HepG2 (cell line): ENCODE measurements around the gene RNASE7. TPM values are rescaled to one million over a fixed set of nuclear protein-coding genes. Genes with fewer than 3 reads are reported as not detected.

Experiments used
- ATAC-seq: fragments of 200-7000 bp; cut with Tn5 transposase; 3 replicates; pipeline ENCODE4 v1.9.1; 2020; ENCODE audit warnings: mild to moderate bottlenecking, moderate library complexity
- BruUV-seq: library from RNA; stranded (reverse); fragments of 400-500 nt; replicated peaks from 2 replicates; lab custom pipeline; 2021; lab: Mats Ljungman, UMichigan
- CTCF ChIA-PET: fragments of 300-600 bp; formaldehyde crosslinking; extraction: SDS; loops from one replicate; lab custom pipeline; 2021; ENCODE audit warnings: low total read pairs, inconsistent platforms, low intra/inter-chr PET ratio; lab: Yijun Ruan, JAX
- POLR2A ChIA-PET: fragments of 350-600 bp; sonication (Branson Sonifier 250); formaldehyde crosslinking; loops from one replicate; lab custom pipeline; 2020; ENCODE audit warnings: antibody characterized with exemption, inconsistent platforms; lab: Yijun Ruan, JAX
- DNase-seq: peaks from one replicate; pipeline ENCODE4 v3.0.0-alpha.2; 2015; ENCODE audit warnings: low spot score
- FAIRE-seq: peaks from 3 replicates; lab custom pipeline; 2011; peaks lifted over from hg19 to GRCh38; lab: Jason Lieb, UNC
- H2AFZ ChIP-seq: one replicate; pipeline ENCODE4 v1.6.1; 2011; ENCODE audit warnings: low read length, inconsistent platforms
- H3K27ac ChIP-seq: fragments of 300-600 bp; 3 replicates; pipeline ENCODE4 v1.8.0; 2011; ENCODE audit warnings: mixed run types, mild to moderate bottlenecking, mixed read lengths, low read length, inconsistent platforms; ENCODE audit not compliant: insufficient read depth; ENCODE audit errors: extremely low read length
- H3K27me3 ChIP-seq, 2 experiments: fragments of 200-600 bp in 1 of 2; 2 replicates in 1 of 2; 3 replicates in 1 of 2; pipeline versions ENCODE4 v1.6.0 to v1.8.0; 2011; ENCODE audit warnings: low read length in 2 of 2, mild to moderate bottlenecking in 2 of 2, moderate library complexity in 2 of 2, inconsistent platforms in 1 of 2; ENCODE audit not compliant: insufficient read depth in 2 of 2, control insufficient read depth in 1 of 2
- H3K36me3 ChIP-seq, 2 experiments: fragments of 200-600 bp in 1 of 2; replicated peaks in 1 of 2; 2 replicates in 1 of 2; 3 replicates in 1 of 2; pipeline versions ENCODE4 v1.5.1 to v1.8.0; 2011; ENCODE audit warnings: low read length in 2 of 2, inconsistent platforms in 1 of 2; ENCODE audit not compliant: insufficient read depth in 2 of 2, control insufficient read depth in 1 of 2
- H3K4me1 ChIP-seq: 2 replicates; pipeline ENCODE4 v1.5.1; 2012; ENCODE audit warnings: low read length, inconsistent platforms; ENCODE audit not compliant: insufficient read depth
- H3K4me2 ChIP-seq: 2 replicates; pipeline ENCODE4 v1.6.0; 2011; ENCODE audit warnings: low read depth, low read length, inconsistent platforms
- H3K4me3 ChIP-seq, 3 experiments: fragments of 200-600 bp in 1 of 3; sonication (generic), shearing (Covaris generic) in 1 of 3; replicated peaks in 1 of 3; 2 replicates each; pipeline ENCODE4 v1.5.1; 2011 to 2016; ENCODE audit warnings: low read length in 3 of 3, inconsistent platforms in 2 of 3, low read depth in 2 of 3, mild to moderate bottlenecking in 2 of 3, control low read depth in 1 of 3, mixed read lengths in 1 of 3; ENCODE audit not compliant: insufficient read depth in 1 of 3
- H3K79me2 ChIP-seq: one replicate; pipeline ENCODE4 v1.6.1; 2011; ENCODE audit warnings: low read length, inconsistent platforms; ENCODE audit not compliant: insufficient read depth
- H3K9ac ChIP-seq: 2 replicates; pipeline ENCODE4 v1.6.0; 2011; ENCODE audit warnings: mild to moderate bottlenecking, low read depth, low read length, inconsistent platforms; ENCODE audit not compliant: insufficient read depth
- H3K9me3 ChIP-seq: 2 replicates; pipeline ENCODE4 v1.5.1; 2012; ENCODE audit warnings: mild to moderate bottlenecking, low read length
- H4K20me1 ChIP-seq: 2 replicates; pipeline ENCODE4 v1.6.0; 2011; ENCODE audit warnings: inconsistent platforms, mild to moderate bottlenecking, low read length, moderate library complexity; ENCODE audit not compliant: insufficient read depth
- ZEB1 ChIP-seq: IDR thresholded peaks from 2 replicates; pipeline ENCODE4 v1.6.1; 2012; ENCODE audit warnings: mild to moderate bottlenecking, low read depth, inconsistent platforms; ENCODE audit not compliant: insufficient replicate concordance
- ZNF256 ChIP-seq: sonication (generic); formaldehyde crosslinking; conservative IDR thresholded peaks from 2 replicates; pipeline ENCODE4 v1.4.0; 2020; ENCODE audit warnings: missing genetic modification reagents
- ZNF282 ChIP-seq: fragments of 450-650 bp; IDR thresholded peaks from 2 replicates; pipeline ENCODE4 v1.6.1; 2018; ENCODE audit not compliant: partially characterized antibody
- WGBS: methylation state at CpG from one replicate; pipeline ENCODE4 v1.1.6; 2017; ENCODE audit warnings: low lambda C conversion rate; 5-methylcytosine and 5-hydroxymethylcytosine counted together
- in situ Hi-C: cut with HindIII; loops from 2 replicates; pipeline ENCODE4 v1.10.0; 2017; ENCODE audit warnings: low pct_unique_long_range_greater_than_20kb; ENCODE audit not compliant: extremely low pct_ligation_motif_present
- intact Hi-C: fragments of 100-400 bp; cut with micrococcal nuclease; formaldehyde crosslinking; loops from one replicate; pipeline ENCODE4 v1.10.0; 2022; ENCODE audit not compliant: unreplicated experiment
- polyA plus RNA-seq, 8 experiments: library from polyadenylated mRNA; depleted of rRNA in 3 of 8; stranded (reverse) in 7 of 8; unstranded in 1 of 8; fragments of >200 nt; fragmentation: Illumina TruSeq in 4 of 8; extraction: Trizol in 4 of 8; gene quantifications; 2 replicates each; pipeline versions ENCODE4 v1.2.1 to v1.2.3, GENCODE V29; 2011 to 2016; ENCODE audit warnings: low read depth in 4 of 8, missing spikeins in 1 of 8, mixed read lengths in 1 of 8; ENCODE audit not compliant: insufficient read depth in 1 of 8
- total RNA-seq, 5 experiments: library from RNA; depleted of rRNA; stranded (reverse); fragments of >200 nt; fragmentation: Illumina TruSeq; extraction: Trizol; gene quantifications; 2 replicates each; pipeline ENCODE4 v1.2.3, GENCODE V29; 2016; ENCODE audit warnings: low read depth in 1 of 5
- TF ChIP-seq, protein P1 (sequence below): IDR thresholded peaks from 2 replicates; pipeline ENCODE4 v1.6.1; 2016; ENCODE audit warnings: missing compliant biosample characterization, missing genetic modification reagents, borderline replicate concordance
- TF ChIP-seq, protein P2 (sequence below): IDR thresholded peaks from 2 replicates; pipeline ENCODE4 v1.6.1; 2016; ENCODE audit warnings: low read depth, control low read depth

The RNASE7 gene
- total and polyA plus RNA-seq, 2 of the 13 experiments (the other 11 are each of a cell fraction or from before 2014, with no cell fraction given), result 0.04 TPM; not detected in 1

DNA sequence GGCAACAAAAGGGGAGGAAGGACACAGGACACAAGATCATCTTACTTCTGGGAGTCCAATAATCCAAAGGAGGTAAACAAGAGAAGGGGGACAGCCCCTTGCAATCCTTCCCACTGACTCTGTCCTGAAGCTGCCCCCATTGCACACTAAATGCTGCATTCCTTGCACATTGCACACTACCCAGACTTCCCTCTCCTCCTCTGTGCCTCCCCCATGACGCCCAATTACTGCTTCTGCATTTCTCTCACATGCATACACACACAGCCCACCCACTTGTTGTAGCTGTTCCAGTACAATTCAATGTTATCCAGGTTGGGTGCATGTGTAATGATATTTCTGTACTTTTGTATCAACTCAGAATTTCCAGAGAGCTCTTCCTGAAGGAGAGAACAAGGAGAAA lies 22.8 kb upstream of the RNASE7 start:
- POLR2A ChIA-PET, result interaction anchor here (1.2 kb wide), 1 partner anchor 52 kb away, joined by 3 read pairs; no protein-coding TSS in a partner anchor
- ATAC-seq, result no peak
- Histone ChIP-seq H2AFZ (no peak overlapping the region), H3K27me3 (no peaks in the 10 kb centered on the region), H3K36me3 (peaks cover 35 to 51% of the 10 kb centered on the region in 2 experiments), H3K9ac (no peak overlapping the region), H3K9me3 (no peaks in the 10 kb centered on the region), H3K4me2 (no peak overlapping the region), H3K79me2 (peaks cover 13% of the 10 kb centered on the region), H4K20me1 (no peaks in the 10 kb centered on the region), H3K4me3 (no peak overlapping the region)
- CTCF ChIA-PET, result interaction anchor here (1.2 kb wide), 1 partner anchor 21 kb away, joined by 5 read pairs; no protein-coding TSS in a partner anchor
- 88% methylated on average over 1 of the region's 1 CpG for WGBS
- DNase-seq, result no peak
- no TSS peak for BruUV-seq
- FAIRE-seq, result no peak
- intact Hi-C loops, result no loop called here
- in situ Hi-C loops, result loop anchor here (5.0 kb wide), 1 partner anchor 83 kb away; the partner anchor contains the start of gene TMEM253
- TF ChIP-seq, protein P1, sequence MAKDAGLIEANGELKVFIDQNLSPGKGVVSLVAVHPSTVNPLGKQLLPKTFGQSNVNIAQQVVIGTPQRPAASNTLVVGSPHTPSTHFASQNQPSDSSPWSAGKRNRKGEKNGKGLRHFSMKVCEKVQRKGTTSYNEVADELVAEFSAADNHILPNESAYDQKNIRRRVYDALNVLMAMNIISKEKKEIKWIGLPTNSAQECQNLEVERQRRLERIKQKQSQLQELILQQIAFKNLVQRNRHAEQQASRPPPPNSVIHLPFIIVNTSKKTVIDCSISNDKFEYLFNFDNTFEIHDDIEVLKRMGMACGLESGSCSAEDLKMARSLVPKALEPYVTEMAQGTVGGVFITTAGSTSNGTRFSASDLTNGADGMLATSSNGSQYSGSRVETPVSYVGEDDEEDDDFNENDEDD (CRISPR knock-in tag), result no peak
- TF ChIP-seq ZNF282 (no peak), ZNF256 (CRISPR knock-in tag) (no peak), ZEB1 (no peak)
- TF ChIP-seq, protein P2, sequence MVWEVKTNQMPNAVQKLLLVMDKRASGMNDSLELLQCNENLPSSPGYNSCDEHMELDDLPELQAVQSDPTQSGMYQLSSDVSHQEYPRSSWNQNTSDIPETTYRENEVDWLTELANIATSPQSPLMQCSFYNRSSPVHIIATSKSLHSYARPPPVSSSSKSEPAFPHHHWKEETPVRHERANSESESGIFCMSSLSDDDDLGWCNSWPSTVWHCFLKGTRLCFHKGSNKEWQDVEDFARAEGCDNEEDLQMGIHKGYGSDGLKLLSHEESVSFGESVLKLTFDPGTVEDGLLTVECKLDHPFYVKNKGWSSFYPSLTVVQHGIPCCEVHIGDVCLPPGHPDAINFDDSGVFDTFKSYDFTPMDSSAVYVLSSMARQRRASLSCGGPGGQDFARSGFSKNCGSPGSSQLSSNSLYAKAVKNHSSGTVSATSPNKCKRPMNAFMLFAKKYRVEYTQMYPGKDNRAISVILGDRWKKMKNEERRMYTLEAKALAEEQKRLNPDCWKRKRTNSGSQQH, result no peak
- TF ChIP-seq, all 625 proteins: peak for 0
- H3K4me1 ChIP-seq, result peaks cover 41% of the 10 kb centered on the region
- no peak overlapping the region for H3K27ac ChIP-seq
